Inferior parietal cortex (tissue), 1 donor: ENCODE measurements around the gene FBLIM1.

Source experiments
- DNase-seq: peaks from one replicate; pipeline ENCODE4 v3.0.0-alpha.2; 2016; ENCODE audit errors: extremely low spot score

The FBLIM1 gene

GRCh38 chr1:15748264-15748663 lies 10.3 kb upstream of the FBLIM1 start:
- DNase-seq, result no peak

DNA sequence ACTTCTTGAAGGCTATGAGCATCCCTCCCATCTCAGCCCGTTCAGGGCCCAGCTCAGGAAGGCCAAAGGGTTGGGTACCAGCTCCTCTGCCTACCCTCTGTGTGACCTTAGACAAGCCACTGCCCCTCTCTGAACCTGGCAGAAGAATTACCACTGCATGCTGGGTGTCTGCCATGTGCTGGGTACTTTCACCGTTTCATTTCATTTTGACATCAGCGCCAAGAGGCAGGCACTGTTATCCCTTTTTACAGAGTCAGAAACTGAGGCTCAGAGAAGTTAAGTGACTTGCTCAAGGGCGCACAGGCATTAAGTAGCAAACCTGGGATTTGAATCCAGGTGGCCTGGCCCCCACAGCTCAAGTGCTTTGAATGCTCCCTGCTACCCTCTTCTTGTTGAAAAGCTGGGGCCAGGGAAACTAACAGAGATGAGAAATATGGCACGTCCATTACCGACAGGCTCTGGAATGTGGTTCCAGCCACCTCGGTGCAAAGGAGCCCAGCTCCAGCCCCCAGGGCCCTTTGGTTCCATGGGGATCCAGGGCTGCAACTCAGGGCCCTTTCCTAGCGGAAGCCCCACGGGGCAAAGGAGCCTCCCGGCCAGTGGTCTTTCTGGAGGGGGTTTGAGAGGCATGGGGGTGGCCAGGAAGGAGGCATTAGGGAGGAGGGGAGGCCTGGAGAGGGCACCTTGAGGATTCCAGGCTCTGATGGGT lies 9.8 kb upstream of the FBLIM1 start:
- no peak for DNase-seq

- DNase-seq, result no peak
Measured at GRCh38 chr1:15749399-15750291, 8.9 kb upstream of the FBLIM1 start.

- no peak for DNase-seq
Measured at GRCh38 chr1:15750924-15751323, 7.7 kb upstream of the FBLIM1 start.

DNA sequence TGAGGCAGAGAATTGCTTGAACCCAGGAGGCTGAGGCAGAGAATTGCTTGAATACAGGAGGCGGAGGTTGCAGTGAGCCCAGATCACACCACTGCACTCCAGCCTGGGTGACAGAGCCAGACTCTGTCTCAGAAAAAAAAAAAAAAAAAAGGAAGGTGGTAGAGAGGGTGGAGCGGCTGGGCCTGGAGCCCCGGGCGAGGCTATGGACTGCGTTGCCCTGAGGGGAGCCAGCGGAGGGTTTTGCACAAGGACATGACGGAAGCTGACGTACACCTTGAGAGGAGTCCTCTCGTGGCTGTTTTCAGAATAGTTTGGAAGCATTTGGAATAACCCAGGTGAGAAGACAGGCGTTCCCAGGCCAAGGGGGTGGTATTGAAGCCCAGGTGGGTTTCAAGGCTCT lies 6.9 kb upstream of the FBLIM1 start:
- no peak for DNase-seq

GRCh38 chr1:15753776-15754175 lies 4.8 kb upstream of the FBLIM1 start:
- no peak for DNase-seq

- DNase-seq, result no peak
Measured at GRCh38 chr1:15755021-15755645, 3.5 kb upstream of the FBLIM1 start.

GRCh38 chr1:15755646-15756040 lies 3.0 kb upstream of the FBLIM1 start:
- DNase-seq, result no peak

DNA sequence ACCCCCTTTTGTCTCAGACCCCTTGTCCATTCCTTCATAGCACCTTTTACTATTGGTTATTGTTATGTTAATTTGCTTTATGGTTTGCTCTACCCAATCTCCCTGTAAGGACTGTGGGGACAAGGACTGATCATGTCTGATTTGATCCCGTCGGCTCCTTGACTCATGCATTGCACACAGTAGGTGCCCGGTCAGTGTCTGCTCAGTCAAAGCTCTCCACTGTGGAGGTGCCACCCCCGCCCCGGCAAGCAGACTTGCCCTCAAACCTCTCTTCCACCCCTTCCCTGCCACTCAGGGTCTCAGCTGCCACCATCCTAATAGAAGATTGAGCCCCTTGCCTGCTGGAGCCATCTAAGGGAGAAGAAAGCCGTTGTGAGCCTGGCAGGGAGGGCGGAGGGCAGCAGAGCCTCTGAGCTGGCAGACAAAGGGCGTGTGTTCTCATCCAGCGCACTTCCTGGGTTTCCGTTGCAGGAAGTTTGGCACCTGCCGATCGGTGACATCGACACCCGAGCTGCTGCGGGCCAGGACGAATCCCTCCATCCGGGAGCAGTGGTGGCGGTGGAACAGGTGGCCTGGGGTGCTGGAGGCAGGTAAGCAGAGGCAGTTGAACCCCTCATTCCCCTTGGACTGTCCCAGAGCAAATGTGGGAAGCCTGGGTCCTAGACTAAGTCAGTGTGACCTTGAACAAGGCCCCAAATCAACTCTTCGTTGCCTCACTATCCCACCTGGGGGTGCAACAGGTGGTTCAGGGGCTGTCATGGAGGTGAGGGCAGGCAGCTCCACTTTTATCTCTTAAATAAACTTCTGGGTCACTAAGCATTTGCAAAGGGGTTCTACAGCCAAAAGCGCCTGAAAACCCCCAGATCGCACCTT lies 2.2 kb upstream of the FBLIM1 start:
- DNase-seq, result no peak

DNA sequence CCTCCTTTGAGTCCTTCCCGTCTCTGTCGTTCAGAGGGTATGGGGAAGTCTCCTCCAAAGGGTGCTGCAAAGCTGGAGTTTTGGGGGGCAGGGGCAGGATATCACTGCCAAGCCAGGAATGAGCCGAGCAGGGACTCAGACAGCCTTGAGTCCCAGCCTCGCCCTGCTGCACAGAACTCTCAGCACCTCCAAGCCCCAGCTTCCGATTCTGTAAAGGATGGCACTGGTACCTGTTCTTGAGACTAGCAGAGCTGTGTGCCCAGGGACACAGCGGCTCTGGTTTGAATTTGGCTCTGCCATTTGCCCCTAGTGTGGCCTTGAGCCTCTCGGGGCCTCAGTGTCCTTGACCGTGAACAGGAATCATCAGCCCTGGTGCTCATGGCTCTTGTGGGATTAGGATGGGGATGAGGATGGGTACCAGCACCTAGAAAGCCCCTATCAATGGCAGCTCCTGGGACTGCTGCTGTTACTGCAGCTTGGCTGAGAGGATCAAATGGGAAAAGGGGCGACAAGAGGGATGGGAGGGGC lies 1.5 kb upstream of the FBLIM1 start:
- no peak for DNase-seq

GRCh38 chr1:15757575-15758342 lies 836 bp upstream of the FBLIM1 start:
- DNase-seq, result no peak

DNA sequence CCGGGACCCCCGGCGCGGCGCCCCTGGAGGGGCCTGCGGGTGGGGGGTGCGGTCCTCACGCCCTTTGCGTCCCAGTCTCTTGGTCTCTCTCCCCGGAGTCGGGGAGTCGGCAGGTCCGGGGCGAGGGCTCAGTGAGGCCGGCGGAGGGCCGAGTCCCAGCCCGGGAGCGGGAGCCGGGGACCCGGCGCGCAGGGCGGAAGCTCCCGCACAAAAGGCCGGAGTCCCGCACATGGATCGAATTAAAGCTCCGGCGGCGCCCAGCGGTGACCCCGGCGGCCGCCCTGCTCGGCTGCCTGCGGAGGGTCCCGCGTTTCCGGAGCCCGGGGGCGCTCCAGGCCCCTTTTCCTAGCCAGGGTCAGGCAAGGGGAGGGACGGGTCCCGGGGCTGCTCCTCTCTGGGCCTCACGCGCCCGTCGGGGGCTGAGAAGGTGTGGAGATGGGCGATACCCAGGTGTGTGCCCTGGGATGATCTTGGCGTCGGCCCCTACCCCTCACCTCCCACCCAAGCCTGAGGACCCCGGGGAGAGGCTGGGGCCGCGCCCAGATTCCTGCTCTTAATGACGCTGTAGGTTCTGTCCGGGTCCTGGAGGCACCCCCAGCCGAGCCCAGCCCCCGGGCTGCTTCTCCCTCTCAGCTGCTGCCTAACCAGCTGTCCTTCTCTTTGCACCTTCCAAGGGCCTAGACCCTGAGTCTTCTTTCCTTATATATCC lies 512 bp downstream of the FBLIM1 start:
- DNase-seq, result no peak

DNA sequence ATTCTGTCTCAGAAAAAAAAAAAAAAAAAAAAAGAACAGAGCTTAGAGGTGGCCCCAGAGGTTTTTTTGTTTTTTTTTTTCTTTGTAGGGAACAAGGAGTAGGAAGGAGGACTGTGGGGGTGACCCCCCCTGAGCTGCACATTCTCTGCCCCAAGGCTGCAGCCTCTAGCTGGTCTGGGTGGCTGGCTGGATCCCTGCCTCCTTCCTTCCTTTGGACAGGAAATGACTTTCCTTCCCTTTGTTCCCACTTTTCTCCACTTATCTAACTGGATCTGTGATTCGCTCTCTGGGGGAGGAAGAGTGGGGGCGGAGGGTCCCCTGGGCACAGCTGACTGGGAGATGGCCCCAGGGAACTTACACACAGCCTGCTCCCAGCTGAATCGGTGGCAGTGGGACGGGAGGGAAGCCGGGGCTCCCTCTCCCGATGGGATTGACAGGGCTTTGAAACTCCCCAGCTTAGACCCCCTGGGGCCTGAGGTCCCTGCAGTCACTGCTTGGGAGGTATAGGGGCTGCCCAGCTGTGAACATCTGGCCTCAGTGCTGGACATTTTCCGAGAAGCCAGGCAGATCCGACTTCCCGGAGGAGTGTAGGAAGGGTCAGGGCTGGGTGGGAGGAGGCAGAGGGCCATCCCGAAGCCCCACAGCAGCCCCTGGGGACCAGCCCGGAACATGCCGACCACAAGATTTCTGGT lies 2.1 kb downstream of the FBLIM1 start:
- no peak for DNase-seq

DNA sequence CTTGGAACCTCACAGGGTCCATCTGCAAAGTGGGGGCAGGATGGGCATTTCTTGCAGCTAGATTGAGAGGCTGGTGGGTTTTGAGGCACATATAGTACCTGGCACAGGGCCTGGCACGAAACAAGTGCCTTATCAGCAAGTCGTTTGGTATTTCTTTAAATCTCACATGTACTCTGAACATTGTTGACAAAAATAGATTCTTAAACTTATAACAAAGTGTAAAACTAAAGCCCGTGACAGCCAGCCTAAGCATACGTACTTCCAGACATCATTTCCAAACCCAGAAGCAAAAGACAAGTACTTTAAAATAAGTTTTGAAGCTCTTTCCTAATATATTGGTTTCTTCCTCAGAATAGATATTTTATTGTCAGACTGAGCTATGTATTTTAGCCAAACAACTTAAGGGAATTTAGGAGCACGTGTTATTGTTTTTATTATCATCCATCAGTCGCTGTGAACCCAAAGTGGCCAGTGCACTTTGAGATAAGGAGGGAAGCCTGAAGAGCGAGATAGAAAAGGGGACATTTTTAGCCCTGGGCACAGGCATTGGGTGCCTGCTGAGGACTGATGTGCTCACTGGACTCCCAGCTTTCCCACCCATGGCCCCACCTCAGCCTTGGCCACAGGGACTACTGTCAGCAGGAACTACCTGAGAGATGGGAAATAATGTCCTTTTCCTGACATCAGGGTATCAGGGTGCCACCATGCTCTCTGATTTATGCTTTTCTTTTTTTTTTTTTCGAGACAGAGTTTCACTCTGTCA lies 3.0 kb downstream of the FBLIM1 start:
- no peak for DNase-seq

DNA sequence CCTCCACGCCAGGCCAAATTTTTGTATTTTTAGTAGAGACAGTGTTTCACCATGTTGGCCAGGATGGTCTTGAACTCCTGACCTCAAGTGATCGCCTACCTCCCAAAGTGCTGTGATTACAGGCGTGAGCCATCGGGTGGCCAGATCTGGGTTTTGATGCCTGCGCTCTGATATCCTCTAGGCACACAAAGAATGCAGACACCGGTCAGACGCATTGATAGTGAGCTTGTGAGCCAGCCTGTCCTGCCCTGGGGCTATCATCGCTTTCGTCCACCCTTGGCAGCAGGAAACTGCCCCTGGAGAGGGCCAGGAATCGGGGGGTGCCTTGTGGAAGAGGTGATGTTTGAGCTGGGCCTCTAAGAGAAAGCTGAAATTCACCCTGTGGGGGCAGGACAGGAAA lies 4.0 kb downstream of the FBLIM1 start:
- DNase-seq, result no peak

DNA sequence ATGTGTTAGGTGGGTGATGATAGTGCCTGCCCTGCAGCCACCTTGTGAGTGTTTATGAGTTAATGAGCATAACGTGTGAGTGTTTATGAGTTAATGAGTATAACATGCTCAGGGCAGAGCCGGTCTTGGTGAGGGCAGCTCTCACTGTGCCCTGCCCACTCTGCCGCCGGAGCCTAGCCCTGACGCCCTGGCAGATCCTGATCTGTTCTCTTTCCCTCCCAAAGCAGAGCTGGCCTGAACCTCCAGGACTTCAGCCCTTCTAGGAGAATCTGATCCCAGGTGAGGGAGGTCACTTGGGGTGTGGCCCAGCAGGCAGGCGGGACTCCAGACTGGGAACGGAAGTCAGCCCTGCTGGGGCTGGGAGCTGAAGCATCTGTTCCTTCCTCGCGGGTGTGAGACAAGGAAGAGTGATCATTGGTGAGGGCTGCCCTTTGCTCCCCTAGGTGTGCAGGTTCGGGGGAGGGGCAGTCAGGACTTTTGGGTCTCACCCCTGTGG lies 5.7 kb downstream of the FBLIM1 start:
- DNase-seq, result no peak

- DNase-seq, result no peak
Measured at GRCh38 chr1:15764890-15765289, 6.3 kb downstream of the FBLIM1 start.

- DNase-seq, result no peak
Measured at GRCh38 chr1:15765495-15766194, 7.0 kb downstream of the FBLIM1 start.
